Activated B cell treated with CpG ODN at 0.5 μM for 24 hours (primary cell): ENCODE measurements around the gene RASL10B. TPM values are rescaled to one million over a fixed set of nuclear protein-coding genes. Genes with fewer than 3 reads are reported as not detected.
"Not testable (repeated sequence)": the region's sequence is repeated elsewhere in the genome, so short reads cannot be mapped to it uniquely, and the experiment has no call there.

Experiments used
- ATAC-seq: fragments of 200-7000 bp; cut with Tn5 transposase; one replicate; pipeline ENCODE4 v1.10.0; 2021; ENCODE audit warnings: low read depth, mild to moderate bottlenecking, moderate library complexity
- CTCF ChIA-PET: fragments of 350-600 bp; sonication (Branson Sonifier 250); formaldehyde crosslinking; loops from one replicate; lab custom pipeline; 2021; ENCODE audit warnings: antibody characterized with exemption; lab: Charles Lee
- POLR2A ChIA-PET: fragments of 350-600 bp; sonication (Branson Sonifier 250); formaldehyde crosslinking; loops from one replicate; lab custom pipeline; 2021; ENCODE audit warnings: antibody characterized with exemption; lab: Charles Lee
- DNase-seq: peaks from one replicate; pipeline ENCODE4 v3.0.0; 2022
- H3K27ac Mint-ChIP-seq: one replicate; pipeline ENCODE4 v1.8.0; 2020; ENCODE audit warnings: mixed read lengths
- H3K27me3 Mint-ChIP-seq: one replicate; pipeline ENCODE4 v1.8.0; 2021; ENCODE audit warnings: mixed read lengths
- H3K36me3 Mint-ChIP-seq: one replicate; pipeline ENCODE4 v1.8.0; 2021; ENCODE audit warnings: low read depth, mixed read lengths
- H3K4me1 Mint-ChIP-seq: one replicate; pipeline ENCODE4 v1.8.0; 2021; ENCODE audit warnings: mixed read lengths
- H3K4me3 Mint-ChIP-seq: one replicate; pipeline ENCODE4 v1.8.0; 2020; ENCODE audit warnings: mild to moderate bottlenecking, mixed read lengths
- H3K9me3 Mint-ChIP-seq: one replicate; pipeline ENCODE4 v1.8.0; 2020; ENCODE audit warnings: mixed read lengths
- intact Hi-C: fragments of 100-400 bp; cut with micrococcal nuclease; formaldehyde crosslinking; loops from one replicate; pipeline ENCODE4 v1.15.1; 2024
- total RNA-seq: library from RNA; stranded (reverse); gene quantifications from 2 replicates; pipeline ENCODE4 v1.2.3, GENCODE V29; 2022
- TF ChIP-seq, protein P1 (sequence below): fragments of 200-600 bp; IDR thresholded peaks from one replicate; pipeline ENCODE4 v1.8.0; 2022; ENCODE audit warnings: antibody characterized with exemption, mild to moderate bottlenecking

RASL10B gene
- total RNA-seq, 1 donor from 2014 or later: 0.31 TPM

DNA sequence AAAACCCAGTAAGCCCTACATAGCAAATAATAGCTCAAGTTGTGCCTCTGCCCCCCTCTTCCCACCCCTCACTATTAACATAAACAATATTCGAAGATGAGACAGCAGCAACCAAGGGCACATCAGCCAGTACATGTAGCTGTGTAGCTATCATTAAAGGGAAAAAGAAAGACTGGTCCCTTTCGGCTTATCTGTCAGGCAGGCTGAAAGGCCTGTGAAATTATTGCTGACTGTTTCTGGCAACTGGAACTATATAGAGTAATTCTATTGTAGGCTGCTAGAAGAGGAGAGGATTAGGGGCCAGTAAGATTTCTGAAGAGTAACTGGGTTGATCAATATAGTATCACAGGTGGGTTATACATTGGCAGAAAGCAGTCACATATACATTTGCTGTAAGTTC is 36.5 kb upstream of the RASL10B start:
- Mint-ChIP-seq H3K27ac (no peak overlapping the region), H3K4me3 (no peak overlapping the region), H3K27me3 (no peaks in the 10 kb centered on the region), H3K4me1 (no peaks in the 10 kb centered on the region), H3K9me3 (no peaks in the 10 kb centered on the region), H3K36me3 (peaks cover 70% of the 10 kb centered on the region)
- DNase-seq (no peak), ATAC-seq (no peak)
- ChIA-PET CTCF (no interaction called here), POLR2A (no interaction called here)
- TF ChIP-seq, protein P1, sequence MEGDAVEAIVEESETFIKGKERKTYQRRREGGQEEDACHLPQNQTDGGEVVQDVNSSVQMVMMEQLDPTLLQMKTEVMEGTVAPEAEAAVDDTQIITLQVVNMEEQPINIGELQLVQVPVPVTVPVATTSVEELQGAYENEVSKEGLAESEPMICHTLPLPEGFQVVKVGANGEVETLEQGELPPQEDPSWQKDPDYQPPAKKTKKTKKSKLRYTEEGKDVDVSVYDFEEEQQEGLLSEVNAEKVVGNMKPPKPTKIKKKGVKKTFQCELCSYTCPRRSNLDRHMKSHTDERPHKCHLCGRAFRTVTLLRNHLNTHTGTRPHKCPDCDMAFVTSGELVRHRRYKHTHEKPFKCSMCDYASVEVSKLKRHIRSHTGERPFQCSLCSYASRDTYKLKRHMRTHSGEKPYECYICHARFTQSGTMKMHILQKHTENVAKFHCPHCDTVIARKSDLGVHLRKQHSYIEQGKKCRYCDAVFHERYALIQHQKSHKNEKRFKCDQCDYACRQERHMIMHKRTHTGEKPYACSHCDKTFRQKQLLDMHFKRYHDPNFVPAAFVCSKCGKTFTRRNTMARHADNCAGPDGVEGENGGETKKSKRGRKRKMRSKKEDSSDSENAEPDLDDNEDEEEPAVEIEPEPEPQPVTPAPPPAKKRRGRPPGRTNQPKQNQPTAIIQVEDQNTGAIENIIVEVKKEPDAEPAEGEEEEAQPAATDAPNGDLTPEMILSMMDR: no peak
- intact Hi-C loops: no loop called here

DNA sequence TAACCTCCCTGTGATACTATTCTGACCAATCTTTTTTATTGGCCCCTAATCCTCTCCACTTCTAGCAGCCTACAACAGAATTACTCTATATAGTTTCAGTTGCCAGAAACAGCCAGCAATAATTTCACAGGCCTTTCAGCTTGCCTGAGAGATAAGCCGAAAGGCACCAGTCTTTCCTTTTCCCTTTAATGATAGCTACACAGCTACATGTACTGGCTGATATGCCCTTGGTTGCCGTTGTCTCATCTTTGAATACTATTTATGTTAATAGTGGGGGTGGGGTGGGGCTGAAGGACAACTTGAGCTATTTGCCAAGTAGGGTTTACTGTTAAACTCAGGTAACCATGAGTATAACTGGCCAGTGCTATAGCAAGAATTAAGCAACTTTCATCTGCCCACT is 35.8 kb upstream of the RASL10B start:
- peaks cover 66% of the 10 kb centered on the region for H3K36me3 Mint-ChIP-seq
- ChIA-PET POLR2A (interaction anchor here (0.7 kb wide), 1 partner anchor 11 kb away, joined by 3 read pairs; no protein-coding TSS in a partner anchor), CTCF (no interaction called here)
- H3K9me3 Mint-ChIP-seq: no peaks in the 10 kb centered on the region
- intact Hi-C loops: no loop called here
- ATAC-seq (no peak), DNase-seq (no peak)
- H3K4me3 Mint-ChIP-seq: no peak overlapping the region
- TF ChIP-seq, protein P1: no peak
- no peak overlapping the region for H3K27ac Mint-ChIP-seq
- H3K27me3 Mint-ChIP-seq: no peaks in the 10 kb centered on the region
- no peaks in the 10 kb centered on the region for H3K4me1 Mint-ChIP-seq

DNA sequence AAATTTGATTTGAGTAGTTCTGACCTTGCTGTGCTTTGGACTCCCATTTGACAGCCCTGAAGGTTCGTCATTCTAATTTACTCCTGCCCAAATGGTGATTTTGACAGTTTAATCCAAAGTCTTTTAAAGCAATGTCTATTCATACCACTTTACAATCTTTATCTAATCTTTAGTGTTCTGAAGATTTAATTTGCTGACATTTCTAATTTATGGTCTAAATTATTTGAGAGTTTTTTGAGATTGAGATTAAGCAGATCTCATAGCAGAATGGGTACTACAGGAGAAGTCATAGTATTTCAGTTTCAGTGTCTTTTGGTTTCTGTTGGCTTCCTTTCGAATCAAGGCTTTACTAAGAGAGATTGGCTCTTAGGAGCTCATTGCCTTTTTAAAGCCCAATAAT is 32.6 kb upstream of the RASL10B start:
- DNase-seq (no peak), ATAC-seq (no peak)
- Mint-ChIP-seq H3K4me3 (no peak overlapping the region), H3K4me1 (no peaks in the 10 kb centered on the region), H3K27me3 (no peaks in the 10 kb centered on the region), H3K36me3 (peaks cover 55% of the 10 kb centered on the region), H3K27ac (no peak overlapping the region), H3K9me3 (no peaks in the 10 kb centered on the region)
- intact Hi-C loops: no loop called here
- POLR2A ChIA-PET: no interaction called here
- CTCF ChIA-PET: no interaction called here
- TF ChIP-seq, protein P1: no peak

DNA sequence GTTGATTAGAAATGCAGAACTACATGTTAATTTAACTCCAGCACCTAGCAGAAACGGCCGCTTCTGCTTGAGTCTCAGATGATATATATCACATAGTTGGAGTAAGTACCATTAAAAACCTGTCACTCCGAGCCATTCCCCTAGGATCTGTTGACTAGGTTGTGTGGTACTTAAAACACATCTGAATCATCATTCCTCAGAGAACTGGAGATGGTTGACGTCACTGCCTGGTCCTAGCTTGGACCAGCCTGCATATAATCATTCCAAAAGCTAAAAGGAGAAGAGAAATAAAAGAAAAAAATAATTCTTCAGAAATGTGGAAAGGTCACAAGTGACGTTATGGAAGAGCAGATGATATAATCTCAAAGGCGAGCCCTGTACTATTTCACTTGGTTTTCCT is 31.3 kb upstream of the RASL10B start:
- POLR2A ChIA-PET: no interaction called here
- H3K27me3 Mint-ChIP-seq: no peaks in the 10 kb centered on the region
- no peak overlapping the region for H3K27ac Mint-ChIP-seq
- H3K36me3 Mint-ChIP-seq: peaks cover 50% of the 10 kb centered on the region
- DNase-seq (no peak), ATAC-seq (no peak)
- CTCF ChIA-PET: no interaction called here
- H3K4me1 Mint-ChIP-seq: peaks cover 3% of the 10 kb centered on the region
- intact Hi-C loops: no loop called here
- TF ChIP-seq, protein P1: no peak
- no peaks in the 10 kb centered on the region for H3K9me3 Mint-ChIP-seq
- no peak overlapping the region for H3K4me3 Mint-ChIP-seq

DNA sequence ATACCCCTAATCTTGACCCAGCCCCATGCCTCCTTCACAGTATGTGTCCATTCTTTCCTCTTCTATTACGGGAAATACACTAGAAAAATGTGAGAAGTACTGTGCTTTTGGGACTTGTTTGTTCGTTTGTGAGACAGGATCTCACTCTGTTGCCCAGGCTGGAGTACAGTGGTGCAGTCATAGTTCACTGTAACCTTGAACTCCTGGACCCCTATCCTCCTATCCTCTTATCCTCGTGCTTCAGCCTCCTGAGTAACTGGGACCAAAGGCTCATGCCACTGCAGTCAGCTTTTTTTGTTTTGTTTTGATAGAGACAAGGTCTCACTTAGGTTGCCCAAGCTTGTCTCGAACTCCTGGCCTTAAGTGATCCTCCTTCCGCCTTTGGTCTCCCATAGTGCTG is 29.9 kb upstream of the RASL10B start:
- CTCF ChIA-PET: no interaction called here
- TF ChIP-seq, protein P1: no peak
- POLR2A ChIA-PET: no interaction called here
- Mint-ChIP-seq H3K27ac (no peak overlapping the region), H3K4me3 (no peak overlapping the region), H3K4me1 (peaks cover 3% of the 10 kb centered on the region), H3K36me3 (peaks cover 52% of the 10 kb centered on the region), H3K9me3 (no peaks in the 10 kb centered on the region), H3K27me3 (no peaks in the 10 kb centered on the region)
- intact Hi-C loops: no loop called here
- no peak for ATAC-seq
- no peak for DNase-seq

DNA sequence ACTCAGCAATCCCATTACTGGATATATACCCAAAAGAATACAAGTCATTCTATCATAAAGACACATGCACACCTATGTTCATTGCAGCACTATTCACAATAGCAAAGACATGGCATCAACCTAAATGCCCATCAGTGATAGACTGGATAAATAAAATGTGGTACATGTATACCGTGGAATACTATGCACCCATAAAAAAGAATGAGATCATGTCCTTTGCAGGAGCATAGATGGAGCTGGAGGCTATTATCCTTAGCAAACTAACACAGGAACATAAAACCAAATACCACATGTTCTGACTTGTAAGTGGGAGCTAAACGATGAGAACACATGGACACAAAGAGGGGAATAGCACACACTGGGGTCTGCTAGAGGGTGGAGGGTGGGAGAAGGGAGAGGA is 28.1 kb upstream of the RASL10B start:
- CTCF ChIA-PET, H3K9me3 Mint-ChIP-seq, H3K27me3 Mint-ChIP-seq, DNase-seq, ATAC-seq, intact Hi-C loops, H3K4me3 Mint-ChIP-seq, H3K27ac Mint-ChIP-seq: not testable (repeated sequence)
- POLR2A ChIA-PET: interaction anchor here (0.7 kb wide), 1 partner anchor 32 kb away, joined by 6 read pairs; no protein-coding TSS in a partner anchor
- H3K36me3 Mint-ChIP-seq: peaks cover 51% of the 10 kb centered on the region
- peaks cover 16% of the 10 kb centered on the region for H3K4me1 Mint-ChIP-seq
